MM.1S (cell line): ENCODE data around the gene SLC11A1.

Experiments
- DNase-seq: peaks from one replicate; pipeline ENCODE4 v3.0.0-alpha.2; 2015
- H2AFZ ChIP-seq: fragments of 300-600 bp; sonication (generic); 2 replicates; pipeline ENCODE4 v1.6.0; 2016; ENCODE audit warnings: antibody characterized with exemption, low read length
- H3F3A ChIP-seq: fragments of 300-600 bp; sonication (generic); 2 replicates; pipeline ENCODE4 v1.6.1; 2016; ENCODE audit warnings: mild to moderate bottlenecking, antibody characterized with exemption, low read length, moderate library complexity, mixed read lengths; ENCODE audit not compliant: insufficient read depth
- H3K27ac ChIP-seq: fragments of 300-600 bp; sonication (generic); 2 replicates; pipeline ENCODE4 v1.5.1; 2016; ENCODE audit warnings: mild to moderate bottlenecking, low read length
- H3K27me3 ChIP-seq: fragments of 300-600 bp; sonication (generic); replicated peaks from 2 replicates; pipeline ENCODE4 v1.6.0; 2016; ENCODE audit warnings: low read length; ENCODE audit not compliant: insufficient read depth
- H3K36me3 ChIP-seq: fragments of 300-600 bp; sonication (generic); replicated peaks from 2 replicates; pipeline ENCODE4 v1.6.1; 2016; ENCODE audit warnings: mild to moderate bottlenecking, low read length, mixed read lengths; ENCODE audit not compliant: insufficient read depth
- H3K4me1 ChIP-seq: fragments of 300-600 bp; sonication (generic); 2 replicates; pipeline ENCODE4 v1.6.1; 2016; ENCODE audit warnings: low read length, mixed read lengths
- H3K4me2 ChIP-seq: fragments of 300-600 bp; sonication (generic); 2 replicates; pipeline ENCODE4 v1.6.0; 2016; ENCODE audit warnings: low read depth, low read length
- H3K4me3 ChIP-seq: fragments of 300-600 bp; sonication (generic); 2 replicates; pipeline ENCODE4 v1.5.1; 2016; ENCODE audit warnings: low read length, mixed read lengths
- H3K79me2 ChIP-seq: fragments of 300-600 bp; sonication (generic); 2 replicates; pipeline ENCODE4 v1.6.1; 2016; ENCODE audit warnings: mixed run types, low read length, mixed read lengths
- H3K9ac ChIP-seq: fragments of 300-600 bp; sonication (generic); 2 replicates; pipeline ENCODE4 v1.6.1; 2016; ENCODE audit warnings: low read length, mixed read lengths
- H3K9me2 ChIP-seq: fragments of 300-600 bp; sonication (generic); replicated peaks from 2 replicates; pipeline ENCODE4 v1.6.1; 2016; ENCODE audit warnings: mild to moderate bottlenecking, low read length, mixed read lengths; ENCODE audit not compliant: insufficient read depth
- H3K9me3 ChIP-seq: fragments of 300-600 bp; sonication (generic); replicated peaks from 2 replicates; pipeline ENCODE4 v1.6.1; 2016; ENCODE audit warnings: mild to moderate bottlenecking, low read length, mixed read lengths; ENCODE audit not compliant: insufficient read depth
- H4K20me1 ChIP-seq: fragments of 300-600 bp; sonication (generic); 2 replicates; pipeline ENCODE4 v1.6.1; 2016; ENCODE audit warnings: mild to moderate bottlenecking, low read length, moderate library complexity, mixed read lengths; ENCODE audit not compliant: insufficient read depth
- EZH2 ChIP-seq: fragments of 300-600 bp; sonication (generic); optimal IDR thresholded peaks from 2 replicates; pipeline ENCODE3; 2017; ENCODE audit warnings: low read depth, mild to moderate bottlenecking, antibody characterized with exemption, low read length, mixed read lengths
- EZH2phosphoT487 ChIP-seq: fragments of 300-600 bp; sonication (generic); IDR thresholded peaks from 2 replicates; pipeline ENCODE4 v1.6.1; 2018; ENCODE audit warnings: antibody characterized with exemption, low read length
- TF ChIP-seq, protein P1 (sequence below): fragments of 300-600 bp; sonication (generic); IDR thresholded peaks from 2 replicates; pipeline ENCODE4 v1.5.1; 2016; ENCODE audit warnings: antibody characterized with exemption, low read length, mixed read lengths

SLC11A1 gene

DNA sequence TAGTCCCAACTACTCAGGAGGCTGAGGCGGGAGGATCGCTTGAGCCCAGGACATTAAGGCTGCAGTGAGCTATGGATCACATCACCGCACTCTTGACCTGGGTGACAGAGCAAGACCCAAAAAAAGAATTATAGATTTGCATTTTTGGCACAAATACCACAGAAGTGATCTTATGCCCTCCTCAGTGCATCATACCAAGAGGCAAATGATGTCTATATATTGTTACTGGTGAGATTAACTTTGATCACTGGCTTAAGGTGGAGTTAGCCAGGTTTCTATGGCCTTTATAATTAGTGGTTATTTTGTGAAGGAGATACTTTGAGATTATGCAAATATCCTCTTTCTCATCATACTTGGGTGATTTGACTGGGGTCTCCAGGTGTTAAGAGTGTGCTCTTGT is 47.5 kb upstream of the SLC11A1 start:
- Histone ChIP-seq H3K9me3 (no peaks in the 10 kb centered on the region; the same call in 1 of the 2 replicates), H3K9ac (no peak overlapping the region), H3K36me3 (no peaks in the 10 kb centered on the region), H4K20me1 (no peaks in the 10 kb centered on the region), H3K9me2 (no peaks in the 10 kb centered on the region), H3K27ac (no peak overlapping the region), H3K4me2 (no peak overlapping the region), H3K79me2 (no peaks in the 10 kb centered on the region), H3F3A (no peaks in the 10 kb centered on the region), H3K27me3 (no peaks in the 10 kb centered on the region), H3K4me3 (no peak overlapping the region), H2AFZ (no peak overlapping the region), H3K4me1 (0 out of 2 replicates have a peak, but pooled peaks cover 15% of the 10 kb centered on the region)
- DNase-seq, result no peak
- no peak for TF ChIP-seq EZH2phosphoT487
- TF ChIP-seq, protein P1, sequence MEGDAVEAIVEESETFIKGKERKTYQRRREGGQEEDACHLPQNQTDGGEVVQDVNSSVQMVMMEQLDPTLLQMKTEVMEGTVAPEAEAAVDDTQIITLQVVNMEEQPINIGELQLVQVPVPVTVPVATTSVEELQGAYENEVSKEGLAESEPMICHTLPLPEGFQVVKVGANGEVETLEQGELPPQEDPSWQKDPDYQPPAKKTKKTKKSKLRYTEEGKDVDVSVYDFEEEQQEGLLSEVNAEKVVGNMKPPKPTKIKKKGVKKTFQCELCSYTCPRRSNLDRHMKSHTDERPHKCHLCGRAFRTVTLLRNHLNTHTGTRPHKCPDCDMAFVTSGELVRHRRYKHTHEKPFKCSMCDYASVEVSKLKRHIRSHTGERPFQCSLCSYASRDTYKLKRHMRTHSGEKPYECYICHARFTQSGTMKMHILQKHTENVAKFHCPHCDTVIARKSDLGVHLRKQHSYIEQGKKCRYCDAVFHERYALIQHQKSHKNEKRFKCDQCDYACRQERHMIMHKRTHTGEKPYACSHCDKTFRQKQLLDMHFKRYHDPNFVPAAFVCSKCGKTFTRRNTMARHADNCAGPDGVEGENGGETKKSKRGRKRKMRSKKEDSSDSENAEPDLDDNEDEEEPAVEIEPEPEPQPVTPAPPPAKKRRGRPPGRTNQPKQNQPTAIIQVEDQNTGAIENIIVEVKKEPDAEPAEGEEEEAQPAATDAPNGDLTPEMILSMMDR, result no peak
- no peak for TF ChIP-seq EZH2

DNA sequence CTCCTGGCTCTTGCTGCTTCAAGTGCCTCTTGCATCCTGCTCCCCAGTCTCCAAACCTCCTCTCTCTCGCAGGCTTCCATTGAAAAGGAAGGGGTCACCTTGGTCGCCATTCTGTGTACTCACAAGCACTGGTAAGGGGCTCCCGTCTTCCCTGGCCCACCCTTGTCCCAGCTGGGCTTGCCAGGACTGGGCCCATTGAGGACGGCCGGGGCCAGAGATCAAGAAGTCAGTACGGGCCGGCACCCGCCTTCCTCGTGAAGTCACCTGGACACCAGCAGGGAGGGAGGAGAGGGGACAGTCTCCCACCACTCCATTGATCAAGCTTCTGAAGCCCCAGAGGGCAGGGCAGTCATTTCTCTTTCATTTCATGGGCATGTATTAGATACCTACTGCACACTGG is 41.4 kb upstream of the SLC11A1 start:
- Histone ChIP-seq H2AFZ (no peak overlapping the region), H3K4me3 (no peak overlapping the region), H3F3A (no peaks in the 10 kb centered on the region), H3K79me2 (no peaks in the 10 kb centered on the region), H3K27ac (no peak overlapping the region), H3K9ac (no peak overlapping the region), H3K4me1 (no peaks in the 10 kb centered on the region), H3K9me3 (no peaks in the 10 kb centered on the region; the same call in 1 of the 2 replicates), H3K27me3 (no peaks in the 10 kb centered on the region), H3K4me2 (no peak overlapping the region), H4K20me1 (no peaks in the 10 kb centered on the region), H3K36me3 (no peaks in the 10 kb centered on the region), H3K9me2 (no peaks in the 10 kb centered on the region)
- DNase-seq, result no peak
- TF ChIP-seq EZH2phosphoT487, result no peak
- TF ChIP-seq, protein P1, result no peak
- no peak for TF ChIP-seq EZH2

DNA sequence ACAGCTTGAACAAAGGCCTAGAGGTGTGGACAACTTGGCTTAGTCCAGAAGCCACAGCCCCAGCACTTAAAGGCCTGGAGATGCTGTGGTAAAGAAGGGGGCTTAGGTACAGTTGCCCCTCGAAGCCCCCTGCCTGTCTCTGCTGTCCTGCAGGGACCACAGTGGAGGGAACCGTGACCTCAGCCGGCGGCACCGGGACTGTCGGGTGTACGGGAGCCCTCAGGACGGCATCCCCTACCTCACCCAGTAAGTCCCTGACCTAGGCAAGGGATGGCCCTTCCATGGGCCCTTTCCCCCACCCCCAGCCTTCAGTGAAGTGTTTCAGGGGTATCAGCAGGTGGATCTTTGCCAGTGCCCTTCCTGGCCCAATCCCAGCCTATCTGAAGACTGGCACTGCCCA is 40.7 kb upstream of the SLC11A1 start:
- no peak overlapping the region for H3K4me2 ChIP-seq

More for the DNA sequence above, 40.7 kb upstream of the SLC11A1 start:
- no peaks in the 10 kb centered on the region for H3K79me2 ChIP-seq
- no peaks in the 10 kb centered on the region for H3K4me1 ChIP-seq
- H4K20me1 ChIP-seq, result no peaks in the 10 kb centered on the region
- no peak for DNase-seq
- no peak overlapping the region for H3K27ac ChIP-seq
- no peaks in the 10 kb centered on the region for H3F3A ChIP-seq
- no peaks in the 10 kb centered on the region for H3K9me3 ChIP-seq
- no peak overlapping the region for H3K9ac ChIP-seq
- no peaks in the 10 kb centered on the region for H3K36me3 ChIP-seq
- no peaks in the 10 kb centered on the region for H3K9me2 ChIP-seq
- H3K4me3 ChIP-seq, result no peak overlapping the region
- no peak for TF ChIP-seq EZH2phosphoT487
- no peak for TF ChIP-seq EZH2
- TF ChIP-seq, protein P1, result no peak
- no peaks in the 10 kb centered on the region for H3K27me3 ChIP-seq
- no peak overlapping the region for H2AFZ ChIP-seq
